Hematopoietic multipotent progenitor cell (in vitro differentiated cells): Measurements from ENCODE around the gene G0S2. TPM values are rescaled to one million over a fixed set of nuclear protein-coding genes. Genes with fewer than 3 reads are reported as not detected.

ENCODE experiments used
- DNase-seq, 3 donors: peaks; one replicate each; pipeline ENCODE4 v3.0.0-alpha.2; 2011 to 2015; ENCODE audit warnings: low read depth in 2 of 3, low spot score in 2 of 3
- total RNA-seq: library from RNA; depleted of rRNA; stranded (reverse); fragments of >200 nt; gene quantifications from one replicate; pipeline ENCODE4 v1.2.3, GENCODE V29; 2012

G0S2 gene
- total RNA-seq, 1 donor, result 5.1 TPM

- no peak for DNase-seq
Observed at GRCh38 chr1:209648346-209648745, 26.9 kb upstream of the G0S2 start.

- peak in 2 of 3 donors; percentile 78 to 83 for DNase-seq
Observed at GRCh38 chr1:209648931-209649776, 26.1 kb upstream of the G0S2 start.

GRCh38 chr1:209650454-209650853 is 24.8 kb upstream of the G0S2 start:
- peak in 1 of 3 donors; percentile 40 for DNase-seq

- DNase-seq, result peak in 1 of 3 donors; percentile 59
Observed at GRCh38 chr1:209651138-209651587, 24.0 kb upstream of the G0S2 start.

GRCh38 chr1:209652121-209652735 is 23.0 kb upstream of the G0S2 start, which contains the start of gene LAMB3:
TSS of gene LAMB3 (minus strand) at chr1:209652425. CDS start at chr1:209650944, 1,481 bp downstream.
- no peak for DNase-seq

GRCh38 chr1:209652873-209653401 is 22.3 kb upstream of the G0S2 start:
- peak in 1 of 3 donors; percentile 76 for DNase-seq

- DNase-seq, result no peak
Observed at GRCh38 chr1:209653915-209654351, 21.3 kb upstream of the G0S2 start.

GRCh38 chr1:209655411-209656231 is 19.6 kb upstream of the G0S2 start:
- no peak for DNase-seq

- DNase-seq, result no peak
Observed at GRCh38 chr1:209657140-209657879, 17.9 kb upstream of the G0S2 start.

- DNase-seq, result no peak
Observed at GRCh38 chr1:209657918-209658317, 17.3 kb upstream of the G0S2 start.

- peak in 1 of 3 donors; percentile 29 for DNase-seq
Observed at GRCh38 chr1:209659909-209660308, 15.3 kb upstream of the G0S2 start.

GRCh38 chr1:209661071-209661470 is 14.1 kb upstream of the G0S2 start:
- DNase-seq, result no peak

GRCh38 chr1:209662879-209663327 is 12.3 kb upstream of the G0S2 start:
- no peak for DNase-seq

GRCh38 chr1:209667103-209667502 is 8.1 kb upstream of the G0S2 start:
- no peak for DNase-seq

- DNase-seq, result no peak
Observed at GRCh38 chr1:209667708-209668107, 7.5 kb upstream of the G0S2 start.

GRCh38 chr1:209670441-209671082 is 4.7 kb upstream of the G0S2 start:
- DNase-seq, result no peak

- peak in 2 of 3 donors; percentile 54 to 59 for DNase-seq
Observed at GRCh38 chr1:209672705-209673630, 2.2 kb upstream of the G0S2 start.
